ENCODE data around the gene TTI1. TPM values are rescaled to one million over a fixed set of nuclear protein-coding genes. Genes with fewer than 3 reads are reported as not detected.
"Not testable (repeated sequence)": the region's sequence is repeated elsewhere in the genome, so short reads cannot be mapped to it uniquely, and the experiment has no call there.

Gene TTI1
- total RNA-seq, 1 experiment from 2014 or later, result 54.0 TPM

DNA sequence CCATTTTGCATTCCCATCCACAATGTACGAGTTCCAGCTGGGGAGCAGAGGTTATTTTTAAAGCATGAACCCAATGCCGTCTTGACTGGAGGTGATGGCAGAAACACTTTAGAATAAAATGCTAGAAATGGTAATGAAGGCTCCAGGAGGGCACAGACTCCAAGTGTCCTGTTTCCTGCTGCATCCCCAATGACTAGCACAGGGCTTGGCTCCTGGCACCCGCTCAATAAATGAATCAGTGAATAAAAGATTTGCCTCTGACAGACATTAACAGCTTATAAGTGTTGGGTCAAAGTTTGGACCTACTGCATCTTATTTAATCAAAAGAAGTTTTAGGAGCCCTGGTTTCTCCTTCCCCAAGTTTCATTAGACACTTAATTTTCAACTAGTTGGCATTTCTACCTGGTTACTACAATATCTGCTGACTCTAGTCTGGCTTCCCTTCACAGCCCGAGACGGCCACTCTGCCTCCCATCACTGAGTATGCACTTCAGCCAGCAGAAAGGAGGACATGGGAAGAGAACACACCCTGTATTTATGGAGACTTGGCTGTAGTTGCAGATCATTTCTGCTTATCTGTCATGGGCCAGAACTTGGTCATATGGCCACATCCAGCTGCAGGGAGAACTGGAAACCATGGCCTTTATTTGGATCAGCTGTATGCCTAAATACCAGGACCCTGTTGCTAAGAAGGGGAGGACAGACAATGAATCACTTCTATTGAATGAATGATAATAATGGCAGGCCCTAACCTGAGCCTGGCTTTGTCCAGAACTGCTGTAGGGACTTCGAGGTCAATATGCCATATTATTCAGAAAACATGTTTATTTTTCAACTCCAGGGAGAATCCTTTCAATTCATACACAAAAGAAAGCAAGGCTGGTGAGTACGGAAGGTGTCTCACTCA, 63.1 kb downstream of the TTI1 start:
- Mint-ChIP-seq H3K4me3 (ENCODE audit: low read depth, unreplicated experiment) (no peak overlapping the region), H3K9me3 (ENCODE audit: low read depth, unreplicated experiment) (peaks cover 6% of the 10 kb centered on the region), H3K36me3 (ENCODE audit: insufficient read depth, unreplicated experiment) (no peaks in the 10 kb centered on the region), H3K27ac (ENCODE audit: unreplicated experiment) (no peak overlapping the region), H3K27me3 (ENCODE audit: unreplicated experiment) (peaks cover 21% of the 10 kb centered on the region), H3K4me1 (ENCODE audit: low read depth, unreplicated experiment) (no peaks in the 10 kb centered on the region)
- no TSS peak for BruUV-seq (replicated peaks)
- DNase-seq, result no peak
- intact Hi-C loops (cut with micrococcal nuclease; ENCODE audit: unreplicated experiment), result no loop called here
- CTCF ChIA-PET, result interaction anchor here (1.1 kb wide), 1 partner anchor 299 kb away, joined by 3 read pairs; no protein-coding TSS in a partner anchor
- TF ChIP-seq CTCF (IDR thresholded peaks at IDR 0.05; ENCODE audit: unreplicated experiment), result no peak

DNA sequence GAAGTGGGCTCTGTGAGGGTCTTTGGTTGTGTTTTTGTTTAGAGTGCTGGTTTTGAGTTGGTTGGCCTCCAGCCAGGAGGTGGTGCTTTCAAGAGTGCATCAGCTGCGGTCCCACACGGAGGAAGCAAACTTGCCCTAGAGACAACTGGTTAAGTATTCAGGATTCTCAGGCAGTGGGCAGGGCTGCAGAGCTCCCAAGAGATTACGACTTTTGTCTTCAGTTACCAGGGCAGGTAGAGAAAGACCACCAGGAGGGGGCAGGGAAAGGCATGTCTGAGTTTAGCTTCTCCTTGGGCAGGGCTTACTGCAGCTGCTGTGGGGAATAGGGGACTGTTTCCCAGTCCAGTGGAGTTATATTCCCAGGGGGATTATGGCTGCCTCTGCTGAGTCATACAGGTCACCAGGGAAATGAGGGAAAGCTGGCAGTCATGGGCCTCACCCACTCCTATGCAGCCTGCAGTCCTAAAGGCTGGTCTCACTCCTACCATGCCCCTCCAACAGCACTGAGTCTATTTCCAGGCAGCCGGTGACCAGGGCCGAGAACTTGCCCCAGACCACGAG, 64.3 kb downstream of the TTI1 start:
- intact Hi-C loops (cut with micrococcal nuclease; ENCODE audit: unreplicated experiment), result no loop called here
- CTCF ChIA-PET, result no interaction called here

GRCh38 chr20:37963483-37963882, 69.8 kb downstream of the TTI1 start:
- H3K36me3 Mint-ChIP-seq (ENCODE audit: insufficient read depth, unreplicated experiment); DNase-seq; H3K9me3 Mint-ChIP-seq (ENCODE audit: low read depth, unreplicated experiment); intact Hi-C loops (cut with micrococcal nuclease; ENCODE audit: unreplicated experiment); H3K27ac Mint-ChIP-seq (ENCODE audit: unreplicated experiment); H3K4me1 Mint-ChIP-seq (ENCODE audit: low read depth, unreplicated experiment); H3K4me3 Mint-ChIP-seq (ENCODE audit: low read depth, unreplicated experiment); BruUV-seq (replicated peaks); CTCF ChIA-PET: not testable (repeated sequence)
- H3K27me3 Mint-ChIP-seq (ENCODE audit: unreplicated experiment), result peaks cover 76% of the 10 kb centered on the region

More for the DNA sequence above, 64.3 kb downstream of the TTI1 start:
- peaks cover 6% of the 10 kb centered on the region for H3K9me3 Mint-ChIP-seq (ENCODE audit: low read depth, unreplicated experiment)
- no peak for DNase-seq
- H3K27me3 Mint-ChIP-seq (ENCODE audit: unreplicated experiment), result peaks cover 34% of the 10 kb centered on the region
- no TSS peak for BruUV-seq (replicated peaks)
- H3K4me1 Mint-ChIP-seq (ENCODE audit: low read depth, unreplicated experiment), result no peaks in the 10 kb centered on the region
- H3K27ac Mint-ChIP-seq (ENCODE audit: unreplicated experiment), result no peak overlapping the region
- H3K36me3 Mint-ChIP-seq (ENCODE audit: insufficient read depth, unreplicated experiment), result no peaks in the 10 kb centered on the region
- no peak overlapping the region for H3K4me3 Mint-ChIP-seq (ENCODE audit: low read depth, unreplicated experiment)
- TF ChIP-seq CTCF (IDR thresholded peaks at IDR 0.05; ENCODE audit: unreplicated experiment), result no peak

GRCh38 chr20:37961066-37961465, 72.2 kb downstream of the TTI1 start:
- H3K36me3 Mint-ChIP-seq (ENCODE audit: insufficient read depth, unreplicated experiment), result no peaks in the 10 kb centered on the region
- no peak overlapping the region for H3K4me3 Mint-ChIP-seq (ENCODE audit: low read depth, unreplicated experiment)
- CTCF ChIA-PET, result interaction anchor here (0.6 kb wide), 1 partner anchor 17 kb away, joined by 3 read pairs; no protein-coding TSS in a partner anchor
- H3K27ac Mint-ChIP-seq (ENCODE audit: unreplicated experiment), result no peak overlapping the region
- no TSS peak for BruUV-seq (replicated peaks)
- H3K27me3 Mint-ChIP-seq (ENCODE audit: unreplicated experiment), result peaks cover 88% of the 10 kb centered on the region
- no peaks in the 10 kb centered on the region for H3K4me1 Mint-ChIP-seq (ENCODE audit: low read depth, unreplicated experiment)
- no peak for DNase-seq
- intact Hi-C loops (cut with micrococcal nuclease; ENCODE audit: unreplicated experiment), result no loop called here
- no peak for TF ChIP-seq CTCF (IDR thresholded peaks at IDR 0.05; ENCODE audit: unreplicated experiment)
- no peaks in the 10 kb centered on the region for H3K9me3 Mint-ChIP-seq (ENCODE audit: low read depth, unreplicated experiment)
